WTC11 (cell line): ENCODE data around the gene FZD7. TPM values are rescaled to one million over a fixed set of nuclear protein-coding genes. Genes with fewer than 3 reads are reported as not detected.

Source experiments
- ATAC-seq: fragments of 200-7000 bp; cut with Tn5 transposase; 2 replicates; pipeline ENCODE4 v1.10.0; 2021; ENCODE audit warnings: mild to moderate bottlenecking, moderate library complexity
- CTCF ChIA-PET: fragments of 300-600 bp; sonication (Branson Sonifier 250); formaldehyde crosslinking; loops from one replicate; lab custom pipeline; 2021; ENCODE audit warnings: antibody characterized with exemption; lab: Charles Lee
- POLR2A ChIA-PET: fragments of 350-600 bp; sonication (Branson Sonifier 250); formaldehyde crosslinking; loops from one replicate; lab custom pipeline; 2021; ENCODE audit warnings: antibody characterized with exemption; lab: Charles Lee
- DNase-seq: peaks from one replicate; pipeline ENCODE4 v3.0.0; 2021; ENCODE audit warnings: low spot score
- H3K27ac Mint-ChIP-seq: 2 replicates; pipeline ENCODE4 v1.8.0; 2021; ENCODE audit warnings: mixed read lengths
- H3K27me3 Mint-ChIP-seq: 2 replicates; pipeline ENCODE4 v1.8.0; 2021; ENCODE audit warnings: low read depth, mild to moderate bottlenecking, moderate library complexity, mixed read lengths
- H3K36me3 Mint-ChIP-seq: 2 replicates; pipeline ENCODE4 v1.8.0; 2021; ENCODE audit warnings: mixed read lengths
- H3K4me1 Mint-ChIP-seq: 2 replicates; pipeline ENCODE4 v1.8.0; 2022; ENCODE audit warnings: mixed read lengths
- H3K4me3 Mint-ChIP-seq: 2 replicates; pipeline ENCODE4 v1.8.0; 2021; ENCODE audit warnings: mild to moderate bottlenecking, moderate library complexity, mixed read lengths
- H3K9me3 Mint-ChIP-seq: 2 replicates; pipeline ENCODE4 v1.8.0; 2021; ENCODE audit warnings: mixed read lengths
- ETV6 ChIP-seq: sonication (generic); formaldehyde crosslinking; IDR thresholded peaks from 2 replicates; pipeline ENCODE4 v1.8.1; 2022; ENCODE audit warnings: mild to moderate bottlenecking, missing genetic modification reagents
- NFE2L1 ChIP-seq: sonication (generic); formaldehyde crosslinking; IDR thresholded peaks from 2 replicates; pipeline ENCODE4 v1.8.1; 2023; ENCODE audit warnings: missing genetic modification reagents
- NR3C1 ChIP-seq: sonication (generic); formaldehyde crosslinking; conservative IDR thresholded peaks from 2 replicates; pipeline ENCODE4 v1.8.1; 2023; ENCODE audit warnings: low read depth, mild to moderate bottlenecking, missing genetic modification reagents
- PRRX2 ChIP-seq: fragments of 250-450 bp; sonication (Bioruptor Pico); IDR thresholded peaks from 2 replicates; pipeline ENCODE4 v1.8.0; 2021; ENCODE audit warnings: mild to moderate bottlenecking
- RELA ChIP-seq: sonication (generic); formaldehyde crosslinking; IDR thresholded peaks from 2 replicates; pipeline ENCODE4 v1.8.1; 2022; ENCODE audit warnings: missing genetic modification reagents, mild to moderate bottlenecking, borderline replicate concordance
- SOX15 ChIP-seq: fragments of 250-450 bp; sonication (Bioruptor Pico); IDR thresholded peaks from 2 replicates; pipeline ENCODE4 v1.9.0; 2021; ENCODE audit warnings: mild to moderate bottlenecking
- TCF7 ChIP-seq: sonication (generic); formaldehyde crosslinking; IDR thresholded peaks from 2 replicates; pipeline ENCODE4 v1.8.0; 2022; ENCODE audit warnings: mild to moderate bottlenecking, low read depth, missing genetic modification reagents, moderate library complexity
- TEAD1 ChIP-seq: sonication (generic); formaldehyde crosslinking; IDR thresholded peaks from 2 replicates; pipeline ENCODE4 v1.8.0; 2022; ENCODE audit warnings: mild to moderate bottlenecking, missing genetic modification reagents
- ZNF317 ChIP-seq: sonication (generic); formaldehyde crosslinking; IDR thresholded peaks from 2 replicates; pipeline ENCODE4 v1.8.1; 2023; ENCODE audit warnings: low read depth, mild to moderate bottlenecking, moderate library complexity, missing genetic modification reagents, borderline replicate concordance
- total RNA-seq: library from RNA; stranded (reverse); gene quantifications from 3 replicates; pipeline ENCODE4 v1.2.3, GENCODE V29; 2021
- TF ChIP-seq, protein P1 (sequence below): fragments of 200-600 bp; IDR thresholded peaks from 2 replicates; pipeline ENCODE4 v1.8.0; 2022; ENCODE audit warnings: antibody characterized with exemption
- TF ChIP-seq, protein P2 (sequence below): sonication (generic); formaldehyde crosslinking; IDR thresholded peaks from 2 replicates; pipeline ENCODE4 v1.8.1; 2022; ENCODE audit warnings: low read depth, mild to moderate bottlenecking, moderate library complexity, missing genetic modification reagents, borderline replicate concordance
- TF ChIP-seq, protein P3 (sequence below): sonication (generic); formaldehyde crosslinking; IDR thresholded peaks from 2 replicates; pipeline ENCODE4 v1.8.1; 2023; ENCODE audit warnings: mild to moderate bottlenecking, missing genetic modification reagents, moderate library complexity
- TF ChIP-seq, protein P4 (sequence below): sonication (generic); formaldehyde crosslinking; IDR thresholded peaks from 2 replicates; pipeline ENCODE4 v1.8.1; 2023; ENCODE audit warnings: mild to moderate bottlenecking, missing genetic modification reagents, borderline replicate concordance
- TF ChIP-seq, protein P5 (sequence below): sonication (generic); formaldehyde crosslinking; IDR thresholded peaks from 2 replicates; pipeline ENCODE4 v1.8.1; 2023; ENCODE audit warnings: mild to moderate bottlenecking, missing genetic modification reagents
- TF ChIP-seq, protein P6 (sequence below): sonication (generic); formaldehyde crosslinking; IDR thresholded peaks from 2 replicates; pipeline ENCODE4 v1.8.0; 2022; ENCODE audit warnings: mild to moderate bottlenecking, missing genetic modification reagents
- TF ChIP-seq, protein P7 (sequence below): fragments of 250-450 bp; sonication (Bioruptor Pico); IDR thresholded peaks from 2 replicates; pipeline ENCODE4 v1.9.0; 2021; ENCODE audit warnings: mild to moderate bottlenecking
- TF ChIP-seq, protein P8 (sequence below): fragments of 250-450 bp; sonication (Bioruptor Pico); IDR thresholded peaks from 2 replicates; pipeline ENCODE4 v1.9.0; 2021; ENCODE audit warnings: moderate library complexity, mild to moderate bottlenecking, inconsistent platforms, borderline replicate concordance
- TF ChIP-seq, protein P9 (sequence below): fragments of 250-450 bp; sonication (Bioruptor Pico); conservative IDR thresholded peaks from 2 replicates; pipeline ENCODE4 v1.9.0; 2021; ENCODE audit warnings: mild to moderate bottlenecking

FZD7 gene
- total RNA-seq, 1 experiment from 2014 or later: 153 TPM

DNA sequence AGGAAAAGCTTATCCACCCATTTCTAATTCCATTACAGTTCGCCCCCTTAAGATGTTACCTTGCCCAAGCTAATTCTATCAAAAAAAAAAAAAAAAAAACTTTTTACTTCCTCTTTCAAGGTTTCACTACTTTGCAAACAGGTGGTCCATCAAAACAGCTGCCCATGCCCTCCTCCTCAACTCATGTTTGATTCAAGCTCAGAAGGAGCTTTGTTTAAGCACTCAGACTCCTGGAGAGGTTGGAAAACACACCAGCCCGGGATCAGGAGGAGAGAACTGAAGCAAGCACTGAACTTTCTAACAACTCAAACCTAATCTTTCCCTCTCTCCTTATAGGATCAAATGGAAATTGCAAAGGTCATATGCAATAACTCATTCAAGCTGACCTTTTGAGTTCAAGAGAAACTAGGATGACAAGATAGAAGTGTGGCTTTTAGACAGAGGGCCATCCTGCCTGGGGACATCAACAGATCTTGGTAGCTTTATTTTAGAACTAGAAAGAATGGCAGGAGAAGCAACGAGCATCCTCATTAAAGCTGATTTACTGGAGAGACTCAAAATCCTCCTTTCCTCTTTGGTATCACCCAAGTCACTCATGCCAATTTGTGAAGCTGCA, 28.3 kb upstream of the FZD7 start:
- Mint-ChIP-seq H3K4me1 (peaks cover 17% of the 10 kb centered on the region), H3K27me3 (0 out of 2 replicates have a peak, but pooled peaks cover 4% of the 10 kb centered on the region), H3K9me3 (no peaks in the 10 kb centered on the region), H3K36me3 (no peaks in the 10 kb centered on the region), H3K4me3 (no peak overlapping the region), H3K27ac (no peak overlapping the region; the same call in 1 of the 2 replicates)
- POLR2A ChIA-PET: interaction anchor here (0.6 to 1.4 kb wide), 8 partner anchors 8 to 751 kb away, joined by 3 to 7 read pairs (median 4); no protein-coding TSS in a partner anchor
- CTCF ChIA-PET: interaction anchor here (1.1 to 1.4 kb wide), 3 partner anchors 9 to 145 kb away, joined by 3 to 6 read pairs (median 5); no protein-coding TSS in a partner anchor
- ATAC-seq (no peak), DNase-seq (no peak)
- TF ChIP-seq PRRX2 (CRISPR knock-in tag) (no peak), TCF7 (no peak), TEAD1 (CRISPR knock-in tag) (no peak), ZNF317 (no peak), RELA (no peak), SOX15 (CRISPR knock-in tag) (no peak), NR3C1 (CRISPR knock-in tag) (no peak), NFE2L1 (CRISPR knock-in tag) (no peak), ETV6 (no peak)
- TF ChIP-seq, protein P1, sequence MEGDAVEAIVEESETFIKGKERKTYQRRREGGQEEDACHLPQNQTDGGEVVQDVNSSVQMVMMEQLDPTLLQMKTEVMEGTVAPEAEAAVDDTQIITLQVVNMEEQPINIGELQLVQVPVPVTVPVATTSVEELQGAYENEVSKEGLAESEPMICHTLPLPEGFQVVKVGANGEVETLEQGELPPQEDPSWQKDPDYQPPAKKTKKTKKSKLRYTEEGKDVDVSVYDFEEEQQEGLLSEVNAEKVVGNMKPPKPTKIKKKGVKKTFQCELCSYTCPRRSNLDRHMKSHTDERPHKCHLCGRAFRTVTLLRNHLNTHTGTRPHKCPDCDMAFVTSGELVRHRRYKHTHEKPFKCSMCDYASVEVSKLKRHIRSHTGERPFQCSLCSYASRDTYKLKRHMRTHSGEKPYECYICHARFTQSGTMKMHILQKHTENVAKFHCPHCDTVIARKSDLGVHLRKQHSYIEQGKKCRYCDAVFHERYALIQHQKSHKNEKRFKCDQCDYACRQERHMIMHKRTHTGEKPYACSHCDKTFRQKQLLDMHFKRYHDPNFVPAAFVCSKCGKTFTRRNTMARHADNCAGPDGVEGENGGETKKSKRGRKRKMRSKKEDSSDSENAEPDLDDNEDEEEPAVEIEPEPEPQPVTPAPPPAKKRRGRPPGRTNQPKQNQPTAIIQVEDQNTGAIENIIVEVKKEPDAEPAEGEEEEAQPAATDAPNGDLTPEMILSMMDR: no peak
- TF ChIP-seq, protein P2, sequence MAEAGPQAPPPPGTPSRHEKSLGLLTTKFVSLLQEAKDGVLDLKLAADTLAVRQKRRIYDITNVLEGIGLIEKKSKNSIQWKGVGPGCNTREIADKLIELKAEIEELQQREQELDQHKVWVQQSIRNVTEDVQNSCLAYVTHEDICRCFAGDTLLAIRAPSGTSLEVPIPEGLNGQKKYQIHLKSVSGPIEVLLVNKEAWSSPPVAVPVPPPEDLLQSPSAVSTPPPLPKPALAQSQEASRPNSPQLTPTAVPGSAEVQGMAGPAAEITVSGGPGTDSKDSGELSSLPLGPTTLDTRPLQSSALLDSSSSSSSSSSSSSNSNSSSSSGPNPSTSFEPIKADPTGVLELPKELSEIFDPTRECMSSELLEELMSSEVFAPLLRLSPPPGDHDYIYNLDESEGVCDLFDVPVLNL (CRISPR knock-in tag): no peak
- TF ChIP-seq, protein P3, sequence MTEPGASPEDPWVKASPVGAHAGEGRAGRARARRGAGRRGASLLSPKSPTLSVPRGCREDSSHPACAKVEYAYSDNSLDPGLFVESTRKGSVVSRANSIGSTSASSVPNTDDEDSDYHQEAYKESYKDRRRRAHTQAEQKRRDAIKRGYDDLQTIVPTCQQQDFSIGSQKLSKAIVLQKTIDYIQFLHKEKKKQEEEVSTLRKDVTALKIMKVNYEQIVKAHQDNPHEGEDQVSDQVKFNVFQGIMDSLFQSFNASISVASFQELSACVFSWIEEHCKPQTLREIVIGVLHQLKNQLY (CRISPR knock-in tag): no peak
- TF ChIP-seq, protein P4, sequence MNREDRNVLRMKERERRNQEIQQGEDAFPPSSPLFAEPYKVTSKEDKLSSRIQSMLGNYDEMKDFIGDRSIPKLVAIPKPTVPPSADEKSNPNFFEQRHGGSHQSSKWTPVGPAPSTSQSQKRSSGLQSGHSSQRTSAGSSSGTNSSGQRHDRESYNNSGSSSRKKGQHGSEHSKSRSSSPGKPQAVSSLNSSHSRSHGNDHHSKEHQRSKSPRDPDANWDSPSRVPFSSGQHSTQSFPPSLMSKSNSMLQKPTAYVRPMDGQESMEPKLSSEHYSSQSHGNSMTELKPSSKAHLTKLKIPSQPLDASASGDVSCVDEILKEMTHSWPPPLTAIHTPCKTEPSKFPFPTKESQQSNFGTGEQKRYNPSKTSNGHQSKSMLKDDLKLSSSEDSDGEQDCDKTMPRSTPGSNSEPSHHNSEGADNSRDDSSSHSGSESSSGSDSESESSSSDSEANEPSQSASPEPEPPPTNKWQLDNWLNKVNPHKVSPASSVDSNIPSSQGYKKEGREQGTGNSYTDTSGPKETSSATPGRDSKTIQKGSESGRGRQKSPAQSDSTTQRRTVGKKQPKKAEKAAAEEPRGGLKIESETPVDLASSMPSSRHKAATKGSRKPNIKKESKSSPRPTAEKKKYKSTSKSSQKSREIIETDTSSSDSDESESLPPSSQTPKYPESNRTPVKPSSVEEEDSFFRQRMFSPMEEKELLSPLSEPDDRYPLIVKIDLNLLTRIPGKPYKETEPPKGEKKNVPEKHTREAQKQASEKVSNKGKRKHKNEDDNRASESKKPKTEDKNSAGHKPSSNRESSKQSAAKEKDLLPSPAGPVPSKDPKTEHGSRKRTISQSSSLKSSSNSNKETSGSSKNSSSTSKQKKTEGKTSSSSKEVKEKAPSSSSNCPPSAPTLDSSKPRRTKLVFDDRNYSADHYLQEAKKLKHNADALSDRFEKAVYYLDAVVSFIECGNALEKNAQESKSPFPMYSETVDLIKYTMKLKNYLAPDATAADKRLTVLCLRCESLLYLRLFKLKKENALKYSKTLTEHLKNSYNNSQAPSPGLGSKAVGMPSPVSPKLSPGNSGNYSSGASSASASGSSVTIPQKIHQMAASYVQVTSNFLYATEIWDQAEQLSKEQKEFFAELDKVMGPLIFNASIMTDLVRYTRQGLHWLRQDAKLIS (CRISPR knock-in tag): no peak
- TF ChIP-seq, protein P5, sequence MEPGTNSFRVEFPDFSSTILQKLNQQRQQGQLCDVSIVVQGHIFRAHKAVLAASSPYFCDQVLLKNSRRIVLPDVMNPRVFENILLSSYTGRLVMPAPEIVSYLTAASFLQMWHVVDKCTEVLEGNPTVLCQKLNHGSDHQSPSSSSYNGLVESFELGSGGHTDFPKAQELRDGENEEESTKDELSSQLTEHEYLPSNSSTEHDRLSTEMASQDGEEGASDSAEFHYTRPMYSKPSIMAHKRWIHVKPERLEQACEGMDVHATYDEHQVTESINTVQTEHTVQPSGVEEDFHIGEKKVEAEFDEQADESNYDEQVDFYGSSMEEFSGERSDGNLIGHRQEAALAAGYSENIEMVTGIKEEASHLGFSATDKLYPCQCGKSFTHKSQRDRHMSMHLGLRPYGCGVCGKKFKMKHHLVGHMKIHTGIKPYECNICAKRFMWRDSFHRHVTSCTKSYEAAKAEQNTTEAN (CRISPR knock-in tag): no peak
- TF ChIP-seq, protein P6, sequence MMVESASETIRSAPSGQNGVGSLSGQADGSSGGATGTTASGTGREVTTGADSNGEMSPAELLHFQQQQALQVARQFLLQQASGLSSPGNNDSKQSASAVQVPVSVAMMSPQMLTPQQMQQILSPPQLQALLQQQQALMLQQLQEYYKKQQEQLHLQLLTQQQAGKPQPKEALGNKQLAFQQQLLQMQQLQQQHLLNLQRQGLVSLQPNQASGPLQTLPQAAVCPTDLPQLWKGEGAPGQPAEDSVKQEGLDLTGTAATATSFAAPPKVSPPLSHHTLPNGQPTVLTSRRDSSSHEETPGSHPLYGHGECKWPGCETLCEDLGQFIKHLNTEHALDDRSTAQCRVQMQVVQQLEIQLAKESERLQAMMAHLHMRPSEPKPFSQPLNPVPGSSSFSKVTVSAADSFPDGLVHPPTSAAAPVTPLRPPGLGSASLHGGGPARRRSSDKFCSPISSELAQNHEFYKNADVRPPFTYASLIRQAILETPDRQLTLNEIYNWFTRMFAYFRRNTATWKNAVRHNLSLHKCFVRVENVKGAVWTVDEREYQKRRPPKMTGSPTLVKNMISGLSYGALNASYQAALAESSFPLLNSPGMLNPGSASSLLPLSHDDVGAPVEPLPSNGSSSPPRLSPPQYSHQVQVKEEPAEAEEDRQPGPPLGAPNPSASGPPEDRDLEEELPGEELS (CRISPR knock-in tag): no peak
- TF ChIP-seq, protein P7, sequence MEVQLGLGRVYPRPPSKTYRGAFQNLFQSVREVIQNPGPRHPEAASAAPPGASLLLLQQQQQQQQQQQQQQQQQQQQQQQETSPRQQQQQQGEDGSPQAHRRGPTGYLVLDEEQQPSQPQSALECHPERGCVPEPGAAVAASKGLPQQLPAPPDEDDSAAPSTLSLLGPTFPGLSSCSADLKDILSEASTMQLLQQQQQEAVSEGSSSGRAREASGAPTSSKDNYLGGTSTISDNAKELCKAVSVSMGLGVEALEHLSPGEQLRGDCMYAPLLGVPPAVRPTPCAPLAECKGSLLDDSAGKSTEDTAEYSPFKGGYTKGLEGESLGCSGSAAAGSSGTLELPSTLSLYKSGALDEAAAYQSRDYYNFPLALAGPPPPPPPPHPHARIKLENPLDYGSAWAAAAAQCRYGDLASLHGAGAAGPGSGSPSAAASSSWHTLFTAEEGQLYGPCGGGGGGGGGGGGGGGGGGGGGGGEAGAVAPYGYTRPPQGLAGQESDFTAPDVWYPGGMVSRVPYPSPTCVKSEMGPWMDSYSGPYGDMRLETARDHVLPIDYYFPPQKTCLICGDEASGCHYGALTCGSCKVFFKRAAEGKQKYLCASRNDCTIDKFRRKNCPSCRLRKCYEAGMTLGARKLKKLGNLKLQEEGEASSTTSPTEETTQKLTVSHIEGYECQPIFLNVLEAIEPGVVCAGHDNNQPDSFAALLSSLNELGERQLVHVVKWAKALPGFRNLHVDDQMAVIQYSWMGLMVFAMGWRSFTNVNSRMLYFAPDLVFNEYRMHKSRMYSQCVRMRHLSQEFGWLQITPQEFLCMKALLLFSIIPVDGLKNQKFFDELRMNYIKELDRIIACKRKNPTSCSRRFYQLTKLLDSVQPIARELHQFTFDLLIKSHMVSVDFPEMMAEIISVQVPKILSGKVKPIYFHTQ: no peak
- TF ChIP-seq, protein P8, sequence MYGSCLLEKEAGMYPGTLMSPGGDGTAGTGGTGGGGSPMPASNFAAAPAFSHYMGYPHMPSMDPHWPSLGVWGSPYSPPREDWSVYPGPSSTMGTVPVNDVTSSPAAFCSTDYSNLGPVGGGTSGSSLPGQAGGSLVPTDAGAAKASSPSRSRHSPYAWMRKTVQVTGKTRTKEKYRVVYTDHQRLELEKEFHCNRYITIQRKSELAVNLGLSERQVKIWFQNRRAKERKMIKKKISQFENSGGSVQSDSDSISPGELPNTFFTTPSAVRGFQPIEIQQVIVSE: no peak
- TF ChIP-seq, protein P9, sequence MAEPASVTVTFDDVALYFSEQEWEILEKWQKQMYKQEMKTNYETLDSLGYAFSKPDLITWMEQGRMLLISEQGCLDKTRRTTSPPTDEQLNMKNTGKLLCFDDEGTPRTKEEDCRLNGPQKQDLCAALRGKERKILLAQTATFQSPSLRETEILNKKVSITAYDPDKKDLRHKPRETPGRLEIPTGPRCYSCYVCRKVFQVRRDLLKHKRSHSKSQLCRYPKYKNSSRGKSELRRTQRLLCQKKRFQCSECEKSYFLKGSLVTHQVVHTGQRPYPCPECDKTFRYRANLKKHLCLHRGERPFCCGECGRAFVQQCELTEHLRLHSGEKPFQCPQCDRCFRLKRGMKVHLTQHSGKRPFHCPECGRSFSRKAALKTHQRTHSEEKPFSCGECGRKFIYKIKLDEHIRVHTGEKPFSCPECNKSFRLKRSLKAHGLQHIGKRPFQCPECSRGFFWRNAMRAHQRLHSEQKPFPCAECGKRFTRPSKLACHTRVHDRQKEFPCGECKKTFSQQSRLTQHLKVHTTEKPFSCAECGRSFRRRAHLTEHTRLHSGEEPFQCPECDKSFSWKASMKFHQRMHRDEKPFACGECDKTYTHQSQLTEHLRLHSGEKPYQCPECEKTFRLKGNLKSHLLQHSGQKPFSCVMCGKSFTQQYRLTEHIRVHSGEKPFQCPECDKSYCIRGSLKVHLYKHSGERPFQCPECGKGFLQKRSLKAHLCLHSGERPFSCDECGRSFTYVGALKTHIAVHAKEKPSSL (CRISPR knock-in tag): no peak
